ENCODE data around the gene PPIE. TPM values are rescaled to one million over a fixed set of nuclear protein-coding genes. Genes with fewer than 3 reads are reported as not detected.
A peak's percentile ranks its signal among the peaks of the same experiment; 100 is the strongest.

PPIE gene
- total and polyA plus RNA-seq, 2 of the 13 experiments (the other 11 are each of a cell fraction or from before 2014, with no cell fraction given), result 15.3 to 26.3 TPM

- no TSS peak for BruUV-seq (replicated peaks)
- no peak overlapping the region for H3K4me2 ChIP-seq (ENCODE audit: low read depth, low read length)
- H3K27ac ChIP-seq (ENCODE audit: extremely low read length, insufficient read depth, low read length), result no peak overlapping the region
- CTCF ChIA-PET (ENCODE audit: low intra/inter-chr PET ratio, low total read pairs), result no interaction called here
- no peak overlapping the region for H3K4me3 ChIP-seq (replicated peaks in 1 of 3; ENCODE audit: insufficient read depth in 1 of 3, low read depth in 2 of 3, low read length in 3 of 3)
- intact Hi-C loops (cut with micrococcal nuclease; ENCODE audit: unreplicated experiment), result no loop called here
- H2AFZ ChIP-seq (ENCODE audit: low read length), result no peak overlapping the region
- H3K79me2 ChIP-seq (ENCODE audit: insufficient read depth, low read length), result no peaks in the 10 kb centered on the region
- peaks cover 20% of the 10 kb centered on the region for H3K4me1 ChIP-seq (ENCODE audit: insufficient read depth, low read length)
- no peaks in the 10 kb centered on the region for H3K27me3 ChIP-seq (ENCODE audit: control insufficient read depth in 1 of 2, insufficient read depth in 2 of 2, low read length in 2 of 2)
- POLR2A ChIA-PET, result no interaction called here
- FAIRE-seq (no peak), DNase-seq (ENCODE audit: low spot score) (no peak), ATAC-seq (no peak)
- no peaks in the 10 kb centered on the region for H4K20me1 ChIP-seq (ENCODE audit: insufficient read depth, low read length)
- in situ Hi-C loops (cut with HindIII; ENCODE audit: extremely low pct_ligation_motif_present, low pct_unique_long_range_greater_than_20kb), result loop anchor here (5.0 kb wide), 1 partner anchor 100 kb away; no protein-coding TSS in a partner anchor
- TF ChIP-seq HMGXB4 (CRISPR knock-in tag; IDR thresholded peaks at IDR 0.05; ENCODE audit: borderline replicate concordance in 1 of 2, low read depth in 1 of 2) (no peak), ZNF770 (CRISPR knock-in tag; IDR thresholded peaks at IDR 0.05) (0 out of 2 replicates have a peak, but pooled peaks have one; percentile 25)
- peaks cover 5% of the 10 kb centered on the region; the same call in 1 of the 2 replicates for H3K9me3 ChIP-seq (ENCODE audit: low read length)
- WGBS (ENCODE audit: low lambda C conversion rate), result 41% methylated on average over 14 of the region's 14 CpGs
- no peak overlapping the region for H3K9ac ChIP-seq (ENCODE audit: insufficient read depth, low read depth, low read length)
- H3K36me3 ChIP-seq (replicated peaks in 1 of 2; ENCODE audit: control insufficient read depth in 1 of 2, insufficient read depth in 2 of 2, low read length in 2 of 2), result no peaks in the 10 kb centered on the region
These were observed 64.0 kb downstream of the PPIE start for GRCh38 chr1:39802496-39803260.
